Measurements from ENCODE around the gene LRP1B.

Gene LRP1B

GRCh38 chr2:141513853-141514252 is 617.0 kb downstream of the LRP1B start:
- DNase-seq (ENCODE audit: low spot score): no peak

DNA sequence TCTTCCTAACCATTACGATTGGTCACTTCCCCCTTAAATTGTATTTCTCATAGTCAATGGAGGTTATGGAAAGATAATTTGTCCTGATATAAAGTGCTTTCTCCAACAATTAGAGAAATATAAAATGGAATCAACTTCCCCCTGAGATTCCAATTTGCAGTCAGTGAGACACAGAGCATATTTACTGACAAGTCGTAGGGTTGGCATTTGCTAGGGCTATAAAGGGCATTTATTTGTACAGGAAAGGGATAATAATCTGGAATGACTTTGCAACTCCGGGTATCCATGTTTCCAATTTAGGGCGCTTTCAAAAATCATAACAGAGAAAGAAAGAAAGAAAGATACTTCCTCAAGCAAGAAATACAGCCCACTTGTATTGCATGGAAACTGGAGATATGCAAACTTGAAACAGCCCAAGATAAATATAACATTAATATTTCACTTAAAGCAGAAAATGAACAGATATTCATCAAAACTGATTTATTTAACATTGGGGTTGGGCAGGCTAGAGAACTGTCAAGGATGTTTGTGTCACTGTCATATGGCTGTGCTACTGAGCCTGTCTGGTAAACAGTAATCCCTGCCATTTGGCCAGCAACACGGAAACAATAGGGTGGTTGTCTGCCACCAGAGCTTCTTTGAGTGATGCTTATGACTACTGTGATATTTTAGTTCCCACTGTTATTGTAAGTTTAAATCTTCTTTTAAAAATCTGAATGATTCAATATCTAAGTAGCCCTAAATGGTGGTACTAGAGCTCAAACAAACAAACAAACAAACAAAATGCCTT is 621.8 kb downstream of the LRP1B start:
- DNase-seq (ENCODE audit: low spot score): no peak

DNA sequence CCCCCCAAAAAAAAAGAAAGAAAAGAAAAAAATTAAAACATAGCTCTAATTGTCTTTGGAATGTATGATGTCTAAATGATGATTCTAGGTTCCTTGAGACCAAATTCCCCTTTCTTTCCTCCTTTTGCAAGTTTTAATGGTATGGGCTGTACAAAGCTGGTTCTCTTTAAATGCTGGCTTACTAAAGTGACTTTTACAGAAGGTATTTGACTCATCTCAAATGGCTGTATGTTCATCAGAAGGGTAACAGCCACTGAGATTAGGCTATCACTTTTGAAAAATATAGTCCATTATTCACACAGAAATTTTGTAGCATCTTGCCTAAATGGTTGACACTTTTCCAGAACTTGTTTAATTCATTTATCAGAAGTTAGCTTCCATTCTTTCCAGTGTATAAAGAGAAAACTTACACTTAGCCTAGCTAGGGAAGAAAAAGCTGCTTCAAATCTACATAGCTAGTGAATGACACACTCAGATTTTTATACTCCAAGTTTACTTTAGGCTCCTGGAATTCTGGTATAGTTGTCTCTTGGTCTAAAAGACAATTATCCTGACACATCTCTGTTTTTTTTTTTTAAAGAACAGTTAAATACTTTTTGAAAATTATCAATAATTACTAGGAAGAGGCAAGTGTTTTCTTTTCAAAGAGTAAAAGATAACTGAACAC is 622.6 kb downstream of the LRP1B start:
- no peak for DNase-seq (ENCODE audit: low spot score)

GRCh38 chr2:141506135-141506534 is 624.7 kb downstream of the LRP1B start:
- DNase-seq (ENCODE audit: low spot score): no peak

GRCh38 chr2:141501752-141502151 is 629.1 kb downstream of the LRP1B start:
- no peak for DNase-seq (ENCODE audit: low spot score)

GRCh38 chr2:141499123-141499522 is 631.7 kb downstream of the LRP1B start:
- no peak for DNase-seq (ENCODE audit: low spot score)

GRCh38 chr2:141498561-141498960 is 632.3 kb downstream of the LRP1B start:
- no peak for DNase-seq (ENCODE audit: low spot score)

DNA sequence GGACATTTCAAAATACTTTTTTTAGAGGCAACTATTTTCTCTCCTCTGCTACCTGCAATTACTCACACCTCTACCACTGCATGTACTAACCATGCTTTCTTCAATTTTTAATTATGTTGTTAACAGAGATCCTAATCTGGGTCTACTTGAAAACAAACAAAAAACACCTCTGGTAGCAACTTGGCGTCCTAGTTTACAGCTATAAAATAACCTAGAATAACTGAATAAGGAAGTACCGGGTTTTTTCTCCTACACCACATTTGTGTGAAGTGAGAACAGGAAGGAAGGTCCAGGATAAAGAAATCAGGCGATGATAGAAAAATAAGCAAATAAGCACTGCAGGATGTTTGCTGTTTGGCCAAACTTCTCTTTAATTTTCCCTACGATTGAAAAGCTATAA is 633.5 kb downstream of the LRP1B start:
- DNase-seq (ENCODE audit: low spot score): no peak

DNA sequence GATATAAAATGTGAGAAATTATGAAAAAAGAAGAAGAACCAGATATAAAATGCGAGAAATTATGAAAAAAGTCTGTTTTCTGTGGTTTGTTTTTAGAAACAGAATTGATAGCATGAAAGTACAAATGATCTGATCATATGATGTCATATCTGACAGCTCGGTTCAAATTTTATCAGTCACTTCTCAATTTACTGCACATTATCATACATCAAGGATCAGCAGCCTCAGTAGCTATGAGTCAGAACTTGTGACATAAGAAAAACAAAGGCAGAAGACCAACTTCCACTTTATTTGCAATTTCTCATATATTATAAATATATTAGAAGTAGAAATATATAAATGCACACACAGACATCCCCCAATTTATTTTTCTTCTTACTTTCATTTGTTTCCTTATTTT is 634.0 kb downstream of the LRP1B start:
- DNase-seq (ENCODE audit: low spot score): no peak

DNA sequence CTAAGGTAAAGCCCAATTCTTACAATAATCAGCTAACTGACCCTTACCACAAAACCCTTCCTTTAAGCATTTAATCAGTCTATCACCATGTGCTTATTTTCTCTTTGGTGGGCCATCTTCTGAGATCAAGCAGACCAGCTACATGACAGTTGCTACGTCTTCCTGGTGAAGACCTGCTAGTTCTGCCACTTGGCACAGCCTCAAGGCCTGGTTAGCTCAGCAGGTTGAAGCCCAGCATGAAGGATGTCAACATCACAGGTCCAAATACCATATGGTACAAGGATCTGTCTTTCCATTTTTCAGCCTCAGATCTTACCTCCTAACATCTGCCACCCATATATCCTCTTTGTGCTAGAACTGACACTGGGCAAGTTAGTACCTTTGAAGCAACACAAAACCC is 636.9 kb downstream of the LRP1B start:
- DNase-seq (ENCODE audit: low spot score): no peak

DNA sequence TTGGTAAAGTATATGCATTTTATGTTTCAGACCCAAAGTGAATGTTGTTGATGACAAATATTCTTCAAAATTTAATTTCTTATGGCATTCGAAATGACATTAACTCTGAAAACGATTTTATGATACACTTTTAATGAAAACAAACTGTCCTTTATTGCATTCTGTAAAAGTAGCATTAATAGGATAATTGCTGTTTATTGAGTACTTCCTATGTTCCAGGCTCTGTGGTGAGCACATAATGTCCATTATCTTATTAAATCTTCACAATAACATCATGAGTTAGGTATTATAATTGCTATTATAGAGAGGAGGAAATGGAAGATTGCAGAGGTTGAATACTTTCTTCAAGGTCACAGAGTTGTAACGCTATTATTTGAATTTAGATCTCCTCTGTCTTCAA is 638.0 kb downstream of the LRP1B start:
- DNase-seq (ENCODE audit: low spot score): no peak

DNA sequence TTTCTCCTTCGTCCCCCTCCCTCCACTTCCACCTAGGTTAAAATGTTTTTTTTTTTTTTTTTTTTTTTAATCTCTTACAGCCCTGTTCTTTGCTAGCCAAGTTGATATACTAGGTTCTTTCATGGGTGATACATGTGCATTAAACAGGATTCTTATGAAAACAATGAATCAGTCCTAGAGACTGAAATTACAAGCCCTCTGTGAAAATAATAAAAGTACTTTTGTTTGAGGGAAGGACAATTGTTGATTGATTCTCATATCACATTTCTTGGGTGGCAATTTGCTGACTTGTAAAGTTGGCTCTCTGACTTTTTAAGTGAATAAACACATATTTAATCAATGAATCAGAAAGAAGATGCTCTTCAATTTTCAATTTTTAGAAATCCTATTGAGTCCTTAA is 639.9 kb downstream of the LRP1B start:
- DNase-seq (ENCODE audit: low spot score): no peak

- DNase-seq (ENCODE audit: low spot score): no peak
These were observed 648.1 kb downstream of the LRP1B start for GRCh38 chr2:141482697-141483096.

DNA sequence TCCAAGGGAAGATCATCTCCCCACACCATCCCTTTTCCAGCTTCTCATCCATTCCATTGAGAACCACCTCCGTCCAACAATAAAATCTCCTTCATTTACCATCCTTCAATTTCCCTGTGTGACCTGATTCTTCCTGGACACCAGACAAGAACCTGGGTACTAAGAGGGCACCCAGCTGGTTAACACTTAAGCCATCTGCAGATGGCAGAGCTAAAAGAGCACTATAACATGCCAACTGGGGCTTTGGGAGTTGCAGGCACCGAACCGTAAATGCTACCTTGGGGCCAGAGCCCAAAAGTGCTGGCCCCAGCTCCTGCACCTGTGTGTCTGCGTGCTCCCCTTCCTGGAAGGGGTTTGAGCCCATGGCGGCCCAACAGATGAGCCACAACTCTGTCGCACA is 655.0 kb downstream of the LRP1B start:
- DNase-seq (ENCODE audit: low spot score): no peak

DNA sequence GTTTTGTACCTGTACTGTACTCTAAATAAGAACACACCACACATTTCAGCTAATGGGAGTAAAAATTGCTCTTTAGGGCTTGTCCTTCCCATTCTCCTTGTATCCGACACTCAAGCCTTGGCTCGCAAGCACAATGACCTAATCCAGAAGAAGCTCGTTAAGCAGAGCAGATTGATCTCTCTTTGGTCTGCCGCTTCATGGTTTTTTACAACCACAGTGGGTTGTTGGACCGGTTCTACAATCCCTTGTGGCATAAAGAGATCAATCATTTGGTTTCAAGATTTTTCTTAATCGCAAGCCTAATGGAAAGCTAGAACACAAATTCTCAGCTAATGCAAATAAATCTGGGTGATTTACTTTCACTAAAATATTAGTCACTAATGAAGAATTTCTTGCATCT is 662.1 kb downstream of the LRP1B start:
- no peak for DNase-seq (ENCODE audit: low spot score)

- no peak for DNase-seq (ENCODE audit: low spot score)
These were observed 663.5 kb downstream of the LRP1B start for GRCh38 chr2:141467331-141467730.

- no peak for DNase-seq (ENCODE audit: low spot score)
These were observed 665.8 kb downstream of the LRP1B start for GRCh38 chr2:141464995-141465394.

DNA sequence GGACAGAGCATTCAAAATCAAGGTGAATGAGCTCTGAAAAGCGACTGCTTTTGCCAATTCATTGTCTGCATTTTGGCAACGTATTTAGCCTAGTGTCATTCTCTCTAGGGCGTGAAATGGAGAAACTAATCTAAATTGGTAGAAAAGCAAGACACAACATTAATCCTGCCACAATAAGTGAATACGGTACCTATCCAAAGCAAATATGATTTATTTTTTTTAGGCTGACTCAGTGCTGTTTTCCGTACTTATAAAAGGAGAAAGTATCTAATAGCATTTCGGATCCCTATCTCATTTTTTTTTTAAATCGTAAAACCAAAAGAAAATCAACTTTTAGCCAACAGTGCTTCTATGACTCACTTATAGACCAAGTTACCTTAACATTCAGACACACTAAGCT is 672.5 kb downstream of the LRP1B start:
- DNase-seq (ENCODE audit: low spot score): no peak

DNA sequence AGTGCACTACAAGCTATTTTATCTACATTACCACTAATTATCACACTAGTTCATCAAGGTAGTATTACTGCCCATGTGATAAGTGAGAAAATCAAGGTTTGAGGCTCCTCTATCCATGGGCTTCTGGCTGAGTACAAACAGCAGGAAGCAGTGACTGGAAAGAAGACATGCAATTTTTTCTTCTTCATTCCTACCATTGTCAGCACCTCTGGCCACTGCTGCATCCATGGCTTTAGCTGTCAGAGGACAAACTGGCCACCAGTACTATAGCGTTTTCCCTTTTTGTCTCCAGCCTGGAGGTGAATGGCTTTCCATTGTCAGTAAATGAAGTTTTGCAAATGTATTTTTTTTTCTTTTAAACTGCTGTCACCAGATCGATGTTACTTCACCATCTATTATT is 674.9 kb downstream of the LRP1B start:
- DNase-seq (ENCODE audit: low spot score): no peak

DNA sequence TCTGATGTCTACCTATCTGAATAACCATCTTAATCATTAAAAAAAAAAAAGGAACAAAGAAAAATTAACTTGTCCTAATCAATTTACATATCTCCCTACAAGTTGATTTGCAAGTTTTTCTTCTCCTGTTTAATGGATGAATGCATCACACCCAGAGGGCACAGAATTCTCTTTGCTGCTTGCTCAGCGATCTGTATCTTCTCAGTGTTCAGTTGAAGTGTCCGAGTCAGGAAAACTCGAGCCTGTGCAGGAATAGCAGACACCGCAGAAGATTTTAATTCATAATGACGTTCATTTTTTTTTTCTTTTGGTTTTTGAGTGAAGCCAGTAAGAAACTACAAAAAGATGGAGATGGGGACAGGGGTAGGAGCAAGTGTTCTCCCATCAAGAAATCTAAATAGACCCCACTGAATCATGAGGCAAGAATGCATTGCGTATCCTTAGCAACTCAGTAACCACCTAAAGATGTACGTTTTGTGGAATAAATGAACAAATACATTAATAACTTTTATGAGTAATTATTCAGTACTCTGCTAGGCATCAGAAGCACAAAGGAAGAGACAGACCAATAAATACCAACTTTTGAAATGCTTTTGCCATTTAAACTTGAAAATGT is 675.5 kb downstream of the LRP1B start:
- no peak for DNase-seq (ENCODE audit: low spot score)

DNA sequence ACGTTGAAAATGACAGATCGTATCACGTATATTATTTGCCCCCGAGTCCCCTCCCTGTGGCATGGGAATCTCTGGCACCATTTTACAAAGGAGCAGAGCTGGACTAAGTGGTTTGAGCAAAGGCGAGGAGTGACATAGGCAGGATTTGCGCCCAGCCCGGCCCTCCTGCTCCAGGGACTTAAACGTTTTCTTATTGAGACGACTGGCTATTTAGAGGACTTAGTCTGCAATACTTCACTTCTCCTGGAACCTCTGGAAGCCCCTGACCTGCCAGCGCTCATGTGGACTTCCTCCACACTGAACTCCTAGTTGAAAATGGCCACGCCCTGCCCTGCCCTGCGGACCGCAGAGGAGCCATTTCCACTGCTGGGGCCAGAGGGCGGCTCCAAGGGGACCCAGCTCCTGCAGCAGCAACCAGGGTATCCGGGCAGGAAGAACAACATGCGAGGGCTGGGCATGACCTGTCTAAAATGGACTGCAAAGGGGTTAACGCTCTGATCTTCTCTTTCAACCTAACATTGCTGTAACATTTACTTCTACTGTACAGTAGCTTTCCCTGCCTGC is 690.7 kb downstream of the LRP1B start:
- DNase-seq (ENCODE audit: low spot score): no peak

DNA sequence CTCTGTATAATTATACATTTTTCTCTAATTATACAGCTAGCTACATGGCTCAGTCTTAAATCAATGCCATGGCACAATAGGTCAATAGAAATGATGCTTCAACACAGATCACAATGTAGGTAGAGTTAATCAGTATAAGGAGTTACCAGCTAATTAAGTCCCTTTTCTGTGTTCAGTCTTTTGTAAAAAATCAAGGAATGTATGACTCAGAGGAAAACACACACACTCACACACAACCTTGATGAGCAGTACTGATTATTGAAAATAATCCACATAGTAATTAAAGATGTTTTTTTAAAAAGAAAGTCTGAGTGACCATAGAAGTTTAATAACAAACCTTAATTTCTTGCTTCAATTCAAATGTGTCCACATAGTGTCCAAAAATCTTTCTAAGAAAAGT is 691.3 kb downstream of the LRP1B start:
- no peak for DNase-seq (ENCODE audit: low spot score)

DNA sequence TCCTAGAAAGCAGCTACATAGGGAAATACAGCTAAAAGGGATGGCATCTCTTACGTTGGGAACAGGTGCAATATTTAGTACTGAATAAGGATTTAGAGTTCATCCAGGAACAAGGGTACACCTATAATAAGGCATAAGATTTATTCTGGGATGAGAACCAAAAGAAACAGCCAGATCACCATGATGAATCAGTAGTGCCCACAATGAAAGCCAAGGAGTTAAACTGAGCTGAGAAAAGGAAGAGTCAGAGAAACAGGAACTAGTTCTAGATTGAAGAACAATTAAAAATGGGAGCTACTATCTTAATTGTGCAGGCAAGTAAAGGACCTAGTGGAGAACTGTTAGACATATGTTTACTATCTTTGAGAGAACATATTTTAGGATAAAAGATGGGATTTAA is 692.3 kb downstream of the LRP1B start:
- DNase-seq (ENCODE audit: low spot score): no peak
